Stimulated activated naive CD8-positive, alpha-beta T cell treated with anti-CD3 and anti-CD28 coated beads, Interleukin-15, Interleukin-2, amounts not matched to agents 100 U/mL and 50 U/mL, for 24 hours (primary cell): ENCODE results near the gene PEPD.

ENCODE experiments used
- ATAC-seq: fragments of 150-1000 bp; cut with Tn5 transposase; one replicate; pipeline ENCODE4 v1.10.0; 2021
- DNase-seq: peaks from one replicate; pipeline ENCODE4 v3.0.0; 2021

The PEPD gene

DNA sequence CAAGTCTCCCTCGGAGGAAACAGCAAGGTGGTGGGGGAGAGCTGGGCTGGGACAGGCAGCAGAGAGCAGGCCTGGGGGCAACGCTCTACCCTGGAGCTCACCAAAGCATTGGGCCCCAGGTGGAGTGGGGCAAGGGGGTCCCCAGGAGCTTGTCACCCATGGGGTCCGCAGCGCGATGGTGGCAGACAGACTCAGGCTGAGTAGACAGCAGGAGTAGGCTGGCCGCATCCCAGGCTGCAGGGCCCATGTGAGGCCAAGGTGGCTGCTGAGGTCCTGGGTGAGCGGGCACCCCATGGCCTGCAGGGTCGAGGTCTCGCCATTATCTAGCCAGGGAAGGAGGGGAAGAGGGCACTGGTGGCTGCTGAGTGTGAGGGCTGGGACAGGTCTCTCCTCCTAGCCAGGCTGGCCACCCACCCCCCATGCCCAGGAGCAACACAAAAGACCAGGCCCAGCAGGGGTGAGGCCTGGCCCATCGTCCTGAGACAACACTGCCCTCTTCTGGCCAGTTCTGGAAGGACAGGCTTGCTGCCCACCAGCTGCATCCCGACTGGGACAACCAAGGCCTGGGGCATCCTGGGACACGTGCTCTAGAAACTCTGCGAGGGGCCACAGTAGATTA lies 115.0 kb downstream of the PEPD start:
- DNase-seq (peak; percentile 82), ATAC-seq (peak; percentile 57)

- DNase-seq (no peak), ATAC-seq (no peak)
These were observed 115.8 kb downstream of the PEPD start for GRCh38 chr19:33405553-33406461.

DNA sequence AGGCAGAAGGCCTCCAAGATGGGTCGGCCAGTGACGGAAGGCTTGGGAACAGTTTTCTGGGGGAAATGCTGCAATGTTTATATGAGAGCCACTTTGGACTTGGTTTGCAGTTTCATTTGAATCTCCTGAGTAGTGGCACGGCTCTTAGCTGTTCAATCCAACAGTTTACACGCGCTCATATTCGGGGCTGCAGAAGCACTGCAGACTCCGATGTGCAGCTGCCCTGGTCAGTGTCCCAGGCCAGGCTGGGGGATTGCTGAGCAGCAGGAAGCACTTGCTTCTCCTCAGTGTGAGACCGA lies 116.4 kb downstream of the PEPD start:
- DNase-seq (no peak), ATAC-seq (no peak)

GRCh38 chr19:33404506-33405253 lies 116.9 kb downstream of the PEPD start:
- no peak for DNase-seq
- no peak for ATAC-seq

- DNase-seq (no peak), ATAC-seq (no peak)
These were observed 117.7 kb downstream of the PEPD start for GRCh38 chr19:33403973-33404304.

- ATAC-seq (no peak), DNase-seq (no peak)
These were observed 118.2 kb downstream of the PEPD start for GRCh38 chr19:33403221-33403972.

- ATAC-seq (no peak), DNase-seq (no peak)
These were observed 119.0 kb downstream of the PEPD start for GRCh38 chr19:33402421-33403220.

GRCh38 chr19:33401683-33402420 lies 119.7 kb downstream of the PEPD start:
- DNase-seq, result no peak
- ATAC-seq, result no peak

GRCh38 chr19:33400856-33401682 lies 120.5 kb downstream of the PEPD start:
- ATAC-seq (no peak), DNase-seq (no peak)

DNA sequence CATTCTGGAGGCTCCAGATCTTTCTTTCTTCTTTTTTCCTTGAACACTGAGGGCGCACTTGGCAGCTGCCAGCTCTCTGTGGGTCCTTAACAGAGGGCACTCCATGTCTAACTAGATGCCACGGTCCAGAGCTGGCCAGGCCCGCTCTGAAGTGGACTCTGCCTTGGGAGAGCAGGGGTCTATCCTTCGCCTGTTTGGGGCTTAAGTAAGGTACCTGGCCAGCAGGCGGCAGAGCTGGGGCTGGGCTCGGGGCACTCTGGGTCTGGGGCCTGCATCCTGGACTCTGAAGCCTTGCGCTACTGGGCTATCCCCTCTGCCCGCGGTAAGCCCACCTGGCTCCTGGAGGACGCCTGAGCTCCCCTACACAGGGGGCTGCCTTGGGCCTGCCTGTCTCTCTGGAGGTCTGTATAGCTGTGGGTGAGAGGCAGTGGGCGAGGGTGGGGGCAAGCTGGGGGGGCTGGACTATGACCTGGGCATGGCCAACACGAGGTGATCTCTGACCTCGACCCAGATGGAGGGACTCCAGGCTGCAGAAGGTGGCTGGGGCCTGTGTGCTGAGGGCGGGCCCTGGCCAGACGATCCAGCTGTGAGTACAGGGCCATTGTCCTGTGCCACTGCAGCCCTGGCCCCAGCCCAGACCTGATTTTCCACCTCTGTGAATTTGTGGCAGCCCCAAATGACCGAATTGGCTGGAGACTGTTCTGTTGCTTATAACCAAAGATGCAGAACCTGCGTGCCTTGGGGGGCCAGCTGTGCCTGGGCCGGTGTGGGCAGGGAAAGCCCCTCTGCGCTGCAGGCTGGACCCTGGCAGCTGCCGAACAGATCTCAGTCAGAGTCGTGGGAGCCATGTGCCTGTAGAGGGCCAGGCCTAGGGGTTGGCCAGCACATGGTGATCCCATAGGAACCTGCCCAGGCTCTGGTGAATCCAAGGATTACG lies 121.6 kb downstream of the PEPD start:
- no peak for DNase-seq
- ATAC-seq, result no peak

DNA sequence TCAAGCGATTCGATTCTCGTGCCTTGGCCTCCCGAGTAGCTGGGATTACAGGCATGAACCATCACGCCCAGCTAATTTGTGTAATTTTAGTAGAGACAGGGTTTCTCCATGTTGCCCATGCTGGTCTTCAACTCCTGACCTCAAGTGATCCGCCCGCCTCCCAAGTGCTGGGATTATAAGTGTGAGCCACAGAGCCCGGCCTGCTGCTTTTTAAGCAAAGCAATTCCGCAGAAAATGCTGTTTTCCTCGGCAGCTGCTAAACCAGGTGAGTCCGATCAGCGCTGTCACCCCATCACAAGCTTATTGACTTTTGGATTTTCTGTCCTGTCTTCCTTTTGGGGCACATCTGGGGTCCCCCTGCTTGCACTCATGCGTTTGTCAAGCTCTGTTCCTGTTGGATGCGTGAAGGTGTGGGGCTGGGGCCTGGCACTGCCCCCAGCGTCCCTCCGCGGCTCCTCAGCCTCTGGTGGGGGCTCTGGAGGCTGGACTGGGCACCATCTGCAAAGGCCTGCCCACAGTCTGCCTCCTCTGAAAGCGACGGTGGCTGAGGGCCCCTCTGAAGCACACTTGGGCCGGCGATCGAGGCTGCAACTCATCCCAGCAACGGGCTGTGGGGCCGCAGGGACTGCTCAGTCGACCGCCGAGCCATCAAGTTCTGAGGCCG lies 122.4 kb downstream of the PEPD start:
- ATAC-seq (no peak), DNase-seq (no peak)

- ATAC-seq (no peak), DNase-seq (no peak)
These were observed 123.1 kb downstream of the PEPD start for GRCh38 chr19:33398361-33399060.

DNA sequence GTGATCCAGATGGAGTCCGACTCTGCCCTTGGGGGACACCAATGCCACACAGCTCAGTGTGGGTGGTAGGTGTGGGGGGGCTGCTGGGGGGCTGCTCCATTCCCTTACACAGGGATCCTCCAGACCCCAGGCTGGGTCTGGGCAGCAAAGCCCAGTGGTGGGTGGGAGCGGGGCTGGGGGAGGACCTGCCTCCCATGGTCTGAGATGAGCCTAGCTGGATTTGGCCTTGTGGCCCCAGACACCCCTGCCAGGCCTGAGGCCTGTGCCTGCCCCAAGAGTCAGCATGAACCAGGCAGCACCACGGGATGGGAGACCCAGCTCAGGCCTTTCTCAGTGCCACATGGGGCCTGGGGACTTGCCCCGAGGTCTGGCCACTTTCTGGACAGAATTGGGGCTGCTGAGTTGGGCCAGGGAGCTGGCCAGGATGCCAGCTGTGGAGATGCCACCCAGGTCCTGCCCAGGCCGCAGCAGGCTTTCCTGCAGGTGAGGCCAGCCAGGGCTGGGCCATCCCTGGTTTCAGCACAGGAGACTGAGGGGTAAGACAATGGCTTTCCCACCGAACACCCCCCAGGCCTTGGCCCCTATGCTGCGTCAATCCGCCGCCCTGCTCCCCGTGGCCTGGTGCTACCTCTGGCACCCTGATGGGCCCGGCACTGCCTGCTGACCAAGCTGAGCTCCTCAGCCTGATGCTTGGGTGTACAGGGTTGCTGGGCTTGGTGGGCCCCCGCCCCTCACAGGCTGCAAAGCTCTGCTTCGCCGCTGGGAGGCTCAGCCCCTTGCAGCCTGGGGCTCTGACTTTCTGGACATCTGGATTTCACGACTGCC lies 123.8 kb downstream of the PEPD start:
- ATAC-seq (no peak), DNase-seq (no peak)

GRCh38 chr19:33396701-33397535 lies 124.7 kb downstream of the PEPD start:
- no peak for ATAC-seq
- DNase-seq, result no peak

DNA sequence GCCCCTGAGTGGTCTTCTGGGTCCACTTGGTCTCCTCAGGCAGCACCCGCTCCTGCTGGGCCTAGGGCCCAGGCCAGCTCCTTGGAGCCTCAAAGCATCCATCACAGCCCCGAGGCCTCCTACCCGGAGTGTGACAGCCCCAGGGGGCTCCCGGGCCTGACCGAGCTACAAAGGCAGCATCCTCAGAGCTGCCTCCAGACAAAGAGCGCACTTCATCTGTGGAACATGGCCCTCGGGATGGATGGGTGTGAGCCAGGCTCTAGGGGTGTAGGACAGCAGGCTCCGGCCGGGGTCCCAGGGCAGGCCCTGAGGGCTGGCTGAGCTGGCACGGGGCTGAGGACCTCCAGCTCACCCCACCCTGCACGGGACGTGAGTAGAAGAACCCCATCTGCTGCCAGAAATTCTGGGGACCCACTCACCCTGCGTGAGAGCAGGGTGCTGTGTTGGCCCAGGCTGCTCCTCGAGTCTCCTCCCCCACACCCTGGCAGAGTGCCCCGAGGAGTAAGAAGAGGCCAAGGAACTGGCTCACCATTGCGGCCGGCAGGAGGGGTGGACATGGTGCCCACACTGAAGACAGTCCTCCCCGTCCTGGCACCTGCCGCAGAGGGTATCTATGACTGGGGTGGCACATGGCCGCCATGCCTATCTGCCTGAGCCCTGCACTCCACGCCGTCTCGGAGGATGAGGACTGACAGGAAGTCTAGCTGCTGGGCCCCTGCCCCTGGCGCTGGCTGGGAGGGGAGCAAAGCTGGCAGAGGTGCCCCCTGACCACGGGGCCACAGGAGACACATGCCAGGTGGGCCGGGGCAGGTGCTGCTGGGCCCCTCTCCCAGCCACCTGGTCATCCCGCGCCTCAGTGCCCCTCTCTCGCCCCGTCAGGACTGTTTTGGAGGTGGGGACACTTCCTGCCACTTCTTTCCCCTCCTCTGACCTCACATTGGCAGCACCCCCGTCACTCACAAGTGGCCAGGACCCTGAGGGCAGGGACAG lies 125.7 kb downstream of the PEPD start:
- DNase-seq (no peak), ATAC-seq (no peak)
